HepG2 (cell line): Measurements from ENCODE around the gene OSBPL3. TPM values are rescaled to one million over a fixed set of nuclear protein-coding genes. Genes with fewer than 3 reads are reported as not detected.
A peak's percentile ranks its signal among the peaks of the same experiment; 100 is the strongest.

Source experiments
- CBX5 ChIP-seq: sonication (generic); formaldehyde crosslinking; IDR thresholded peaks from 2 replicates; pipeline ENCODE4 v1.4.0; 2020; ENCODE audit warnings: missing genetic modification reagents, borderline replicate concordance
- CREB1 ChIP-seq, 2 experiments: fragments of 450-650 bp in 1 of 2; IDR thresholded peaks; 2 replicates each; pipeline ENCODE4 v1.6.1; 2016 to 2017; ENCODE audit warnings: control low read depth in 1 of 2, mild to moderate bottlenecking in 1 of 2, missing compliant biosample characterization in 1 of 2, missing genetic modification characterization in 1 of 2
- EED ChIP-seq: sonication (generic); formaldehyde crosslinking; IDR thresholded peaks from 2 replicates; pipeline ENCODE4 v1.5.0; 2020; ENCODE audit warnings: mild to moderate bottlenecking, missing genetic modification reagents
- HDAC2 ChIP-seq: sonication (generic); formaldehyde crosslinking; IDR thresholded peaks from 2 replicates; pipeline ENCODE4 v1.4.0; 2020; ENCODE audit warnings: missing genetic modification reagents
- HMG20A ChIP-seq: IDR thresholded peaks from 2 replicates; pipeline ENCODE4 v1.6.1; 2016; ENCODE audit warnings: borderline replicate concordance
- HMG20B ChIP-seq: conservative IDR thresholded peaks from 2 replicates; pipeline ENCODE4 v1.6.1; 2016; ENCODE audit warnings: missing genetic modification reagents, missing compliant biosample characterization
- KLF6 ChIP-seq: IDR thresholded peaks from 2 replicates; pipeline ENCODE4 v1.8.0; 2016; ENCODE audit warnings: missing biosample characterization, missing genetic modification reagents
- NFIC ChIP-seq: IDR thresholded peaks from 2 replicates; pipeline ENCODE4 v1.6.1; 2012; ENCODE audit warnings: mild to moderate bottlenecking, low read length, inconsistent platforms
- SIN3B ChIP-seq: fragments of 150-350 bp; IDR thresholded peaks from 2 replicates; pipeline ENCODE4 v1.6.1; 2014; ENCODE audit warnings: low read length
- SIX4 ChIP-seq: sonication (generic); formaldehyde crosslinking; IDR thresholded peaks from 2 replicates; pipeline ENCODE4 v1.4.0; 2020; ENCODE audit warnings: missing genetic modification reagents
- TEAD3 ChIP-seq: optimal IDR thresholded peaks from 2 replicates; pipeline ENCODE3; 2016; ENCODE audit warnings: borderline replicate concordance
- ZKSCAN1 ChIP-seq: fragments of 150-350 bp; IDR thresholded peaks from 2 replicates; pipeline ENCODE4 v1.6.1; 2014; ENCODE audit warnings: low read length
- ZNF136 ChIP-seq: sonication (generic); formaldehyde crosslinking; IDR thresholded peaks from 2 replicates; pipeline ENCODE4 v1.8.1; 2022; ENCODE audit warnings: low read depth, mild to moderate bottlenecking, moderate library complexity, missing genetic modification reagents
- polyA plus RNA-seq, 8 experiments: library from polyadenylated mRNA; depleted of rRNA in 3 of 8; stranded (reverse) in 7 of 8; unstranded in 1 of 8; fragments of >200 nt; fragmentation: Illumina TruSeq in 4 of 8; extraction: Trizol in 4 of 8; gene quantifications; 2 replicates each; pipeline versions ENCODE4 v1.2.1 to v1.2.3, GENCODE V29; 2011 to 2016; ENCODE audit warnings: low read depth in 4 of 8, missing spikeins in 1 of 8, mixed read lengths in 1 of 8; ENCODE audit not compliant: insufficient read depth in 1 of 8
- total RNA-seq, 5 experiments: library from RNA; depleted of rRNA; stranded (reverse); fragments of >200 nt; fragmentation: Illumina TruSeq; extraction: Trizol; gene quantifications; 2 replicates each; pipeline ENCODE4 v1.2.3, GENCODE V29; 2016; ENCODE audit warnings: low read depth in 1 of 5
- TF ChIP-seq, protein P1 (sequence below): IDR thresholded peaks from 2 replicates; pipeline ENCODE4 v1.6.1; 2012; ENCODE audit warnings: inconsistent platforms
- TF ChIP-seq, protein P2 (sequence below): sonication (generic); formaldehyde crosslinking; IDR thresholded peaks from 2 replicates; pipeline ENCODE4 v1.8.0; 2022; ENCODE audit warnings: missing genetic modification reagents, low read depth, mild to moderate bottlenecking, borderline replicate concordance
- TF ChIP-seq, protein P3 (sequence below): sonication (generic); formaldehyde crosslinking; IDR thresholded peaks from 2 replicates; pipeline ENCODE4 v1.5.0; 2020; ENCODE audit warnings: mild to moderate bottlenecking, missing genetic modification reagents, borderline replicate concordance
- TF ChIP-seq, protein P4 (sequence below): sonication (generic); formaldehyde crosslinking; IDR thresholded peaks from 2 replicates; pipeline ENCODE4 v1.4.0; 2020; ENCODE audit warnings: missing genetic modification reagents
- TF ChIP-seq, protein P5 (sequence below): IDR thresholded peaks from 2 replicates; pipeline ENCODE4 v1.6.1; 2016
- TF ChIP-seq, protein P6 (sequence below): sonication (generic); formaldehyde crosslinking; IDR thresholded peaks from 2 replicates; pipeline ENCODE4 v1.4.0; 2020; ENCODE audit warnings: missing genetic modification reagents
- TF ChIP-seq, protein P7 (sequence below): sonication (generic); formaldehyde crosslinking; conservative IDR thresholded peaks from 2 replicates; pipeline ENCODE4 v1.8.1; 2023; ENCODE audit warnings: missing genetic modification reagents

Gene OSBPL3
- total and polyA plus RNA-seq, 2 of the 13 experiments (the other 11 are each of a cell fraction or from before 2014, with no cell fraction given) = 8.8 to 28.9 TPM

DNA sequence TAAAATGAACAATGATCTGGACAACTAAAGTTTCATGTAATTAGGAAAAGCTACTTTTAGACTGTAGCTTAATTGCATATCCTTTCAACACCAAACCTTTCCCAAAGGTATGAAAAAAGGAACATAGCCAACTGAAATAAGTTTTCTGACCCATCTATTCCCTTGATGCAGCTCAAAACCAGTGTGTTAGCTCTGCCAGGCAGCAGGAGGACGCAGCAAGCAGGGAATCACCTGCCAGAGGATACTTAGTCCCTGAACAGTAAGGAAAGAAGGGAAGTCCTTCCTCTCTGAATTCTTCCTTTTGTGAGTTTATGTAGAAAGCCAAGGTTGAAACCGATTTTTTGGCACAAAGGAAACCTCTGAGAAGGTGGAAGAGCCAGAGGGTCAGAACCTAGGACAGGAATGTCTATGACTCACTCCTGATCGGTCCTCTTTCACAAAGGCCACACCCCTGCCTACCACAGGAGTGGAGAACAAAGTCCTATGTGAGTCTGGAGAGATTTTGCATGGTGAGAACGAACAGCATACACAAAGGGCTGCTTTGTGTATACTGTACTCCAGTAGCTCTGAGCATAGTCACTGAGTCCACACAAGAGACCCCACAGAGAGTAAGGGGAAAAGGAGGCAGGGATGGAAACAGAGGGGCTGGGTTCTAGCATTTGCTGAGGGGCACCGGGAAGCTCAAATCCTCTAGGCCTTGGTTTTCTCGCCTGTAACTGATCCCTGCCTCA is 153.9 kb downstream of the OSBPL3 start (continued):
- TF ChIP-seq, protein P1, sequence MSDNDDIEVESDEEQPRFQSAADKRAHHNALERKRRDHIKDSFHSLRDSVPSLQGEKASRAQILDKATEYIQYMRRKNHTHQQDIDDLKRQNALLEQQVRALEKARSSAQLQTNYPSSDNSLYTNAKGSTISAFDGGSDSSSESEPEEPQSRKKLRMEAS = 0 out of 2 replicates have a peak, but pooled peaks have one; percentile 17
- TF ChIP-seq HMG20A (CRISPR knock-in tag) (peak; percentile 82), SIX4 (CRISPR knock-in tag) (peak; percentile 59; the same call in 1 of the 2 replicates), SIN3B (no peak), EED (CRISPR knock-in tag) (no peak), CREB1 (IDR thresholded peaks at IDR 0.05) (peak; percentile 43; the same call in 1 of the 2 replicates), CREB1 (CRISPR knock-in tag; IDR thresholded peaks at IDR 0.05) (peak; percentile 59), NFIC (0 out of 2 replicates have a peak, but pooled peaks have one; percentile 43), TEAD3 (CRISPR knock-in tag) (peak; percentile 94), ZKSCAN1 (no peak), HMG20B (CRISPR knock-in tag) (peak; percentile 33; the same call in 1 of the 2 replicates), KLF6 (no peak), ZNF136 (CRISPR knock-in tag) (no peak), HDAC2 (CRISPR knock-in tag) (peak; percentile 79), CBX5 (CRISPR knock-in tag) (no peak; the same call in 1 of the 2 replicates)
- TF ChIP-seq, protein P2, sequence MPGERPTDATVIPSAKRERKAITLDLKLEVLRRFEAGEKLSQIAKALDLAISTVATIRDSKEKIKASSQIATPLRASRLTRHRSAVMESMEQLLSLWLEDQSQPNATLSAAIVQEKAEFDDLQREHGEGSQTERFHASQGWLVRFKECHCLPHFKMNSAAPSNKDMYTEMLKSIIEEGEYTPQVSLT = no peak
- TF ChIP-seq, protein P3, sequence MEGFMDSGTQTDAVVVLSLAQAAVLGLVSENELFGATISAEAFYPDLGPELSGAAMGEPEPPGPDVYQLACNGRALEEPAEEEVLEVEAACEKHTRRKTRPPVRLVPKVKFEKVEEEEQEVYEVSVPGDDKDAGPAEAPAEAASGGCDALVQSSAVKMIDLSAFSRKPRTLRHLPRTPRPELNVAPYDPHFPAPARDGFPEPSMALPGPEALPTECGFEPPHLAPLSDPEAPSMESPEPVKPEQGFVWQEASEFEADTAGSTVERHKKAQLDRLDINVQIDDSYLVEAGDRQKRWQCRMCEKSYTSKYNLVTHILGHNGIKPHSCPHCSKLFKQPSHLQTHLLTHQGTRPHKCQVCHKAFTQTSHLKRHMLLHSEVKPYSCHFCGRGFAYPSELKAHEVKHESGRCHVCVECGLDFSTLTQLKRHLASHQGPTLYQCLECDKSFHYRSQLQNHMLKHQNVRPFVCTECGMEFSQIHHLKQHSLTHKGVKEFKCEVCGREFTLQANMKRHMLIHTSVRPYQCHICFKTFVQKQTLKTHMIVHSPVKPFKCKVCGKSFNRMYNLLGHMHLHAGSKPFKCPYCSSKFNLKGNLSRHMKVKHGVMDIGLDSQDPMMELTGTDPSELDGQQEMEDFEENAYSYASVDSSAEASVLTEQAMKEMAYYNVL (CRISPR knock-in tag) = peak; percentile 74; the same call in 1 of the 2 replicates
- TF ChIP-seq, protein P4, sequence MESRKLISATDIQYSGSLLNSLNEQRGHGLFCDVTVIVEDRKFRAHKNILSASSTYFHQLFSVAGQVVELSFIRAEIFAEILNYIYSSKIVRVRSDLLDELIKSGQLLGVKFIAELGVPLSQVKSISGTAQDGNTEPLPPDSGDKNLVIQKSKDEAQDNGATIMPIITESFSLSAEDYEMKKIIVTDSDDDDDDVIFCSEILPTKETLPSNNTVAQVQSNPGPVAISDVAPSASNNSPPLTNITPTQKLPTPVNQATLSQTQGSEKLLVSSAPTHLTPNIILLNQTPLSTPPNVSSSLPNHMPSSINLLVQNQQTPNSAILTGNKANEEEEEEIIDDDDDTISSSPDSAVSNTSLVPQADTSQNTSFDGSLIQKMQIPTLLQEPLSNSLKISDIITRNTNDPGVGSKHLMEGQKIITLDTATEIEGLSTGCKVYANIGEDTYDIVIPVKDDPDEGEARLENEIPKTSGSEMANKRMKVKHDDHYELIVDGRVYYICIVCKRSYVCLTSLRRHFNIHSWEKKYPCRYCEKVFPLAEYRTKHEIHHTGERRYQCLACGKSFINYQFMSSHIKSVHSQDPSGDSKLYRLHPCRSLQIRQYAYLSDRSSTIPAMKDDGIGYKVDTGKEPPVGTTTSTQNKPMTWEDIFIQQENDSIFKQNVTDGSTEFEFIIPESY (CRISPR knock-in tag) = no peak
- TF ChIP-seq, protein P5, sequence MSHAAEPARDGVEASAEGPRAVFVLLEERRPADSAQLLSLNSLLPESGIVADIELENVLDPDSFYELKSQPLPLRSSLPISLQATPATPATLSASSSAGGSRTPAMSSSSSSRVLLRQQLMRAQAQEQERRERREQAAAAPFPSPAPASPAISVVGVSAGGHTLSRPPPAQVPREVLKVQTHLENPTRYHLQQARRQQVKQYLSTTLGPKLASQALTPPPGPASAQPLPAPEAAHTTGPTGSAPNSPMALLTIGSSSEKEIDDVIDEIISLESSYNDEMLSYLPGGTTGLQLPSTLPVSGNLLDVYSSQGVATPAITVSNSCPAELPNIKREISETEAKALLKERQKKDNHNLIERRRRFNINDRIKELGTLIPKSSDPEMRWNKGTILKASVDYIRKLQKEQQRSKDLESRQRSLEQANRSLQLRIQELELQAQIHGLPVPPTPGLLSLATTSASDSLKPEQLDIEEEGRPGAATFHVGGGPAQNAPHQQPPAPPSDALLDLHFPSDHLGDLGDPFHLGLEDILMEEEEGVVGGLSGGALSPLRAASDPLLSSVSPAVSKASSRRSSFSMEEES = 0 out of 2 replicates have a peak, but pooled peaks have one; percentile 12
- TF ChIP-seq, protein P6, sequence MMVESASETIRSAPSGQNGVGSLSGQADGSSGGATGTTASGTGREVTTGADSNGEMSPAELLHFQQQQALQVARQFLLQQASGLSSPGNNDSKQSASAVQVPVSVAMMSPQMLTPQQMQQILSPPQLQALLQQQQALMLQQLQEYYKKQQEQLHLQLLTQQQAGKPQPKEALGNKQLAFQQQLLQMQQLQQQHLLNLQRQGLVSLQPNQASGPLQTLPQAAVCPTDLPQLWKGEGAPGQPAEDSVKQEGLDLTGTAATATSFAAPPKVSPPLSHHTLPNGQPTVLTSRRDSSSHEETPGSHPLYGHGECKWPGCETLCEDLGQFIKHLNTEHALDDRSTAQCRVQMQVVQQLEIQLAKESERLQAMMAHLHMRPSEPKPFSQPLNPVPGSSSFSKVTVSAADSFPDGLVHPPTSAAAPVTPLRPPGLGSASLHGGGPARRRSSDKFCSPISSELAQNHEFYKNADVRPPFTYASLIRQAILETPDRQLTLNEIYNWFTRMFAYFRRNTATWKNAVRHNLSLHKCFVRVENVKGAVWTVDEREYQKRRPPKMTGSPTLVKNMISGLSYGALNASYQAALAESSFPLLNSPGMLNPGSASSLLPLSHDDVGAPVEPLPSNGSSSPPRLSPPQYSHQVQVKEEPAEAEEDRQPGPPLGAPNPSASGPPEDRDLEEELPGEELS (CRISPR knock-in tag) = peak; percentile 38; the same call in 1 of the 2 replicates
- TF ChIP-seq, protein P7, sequence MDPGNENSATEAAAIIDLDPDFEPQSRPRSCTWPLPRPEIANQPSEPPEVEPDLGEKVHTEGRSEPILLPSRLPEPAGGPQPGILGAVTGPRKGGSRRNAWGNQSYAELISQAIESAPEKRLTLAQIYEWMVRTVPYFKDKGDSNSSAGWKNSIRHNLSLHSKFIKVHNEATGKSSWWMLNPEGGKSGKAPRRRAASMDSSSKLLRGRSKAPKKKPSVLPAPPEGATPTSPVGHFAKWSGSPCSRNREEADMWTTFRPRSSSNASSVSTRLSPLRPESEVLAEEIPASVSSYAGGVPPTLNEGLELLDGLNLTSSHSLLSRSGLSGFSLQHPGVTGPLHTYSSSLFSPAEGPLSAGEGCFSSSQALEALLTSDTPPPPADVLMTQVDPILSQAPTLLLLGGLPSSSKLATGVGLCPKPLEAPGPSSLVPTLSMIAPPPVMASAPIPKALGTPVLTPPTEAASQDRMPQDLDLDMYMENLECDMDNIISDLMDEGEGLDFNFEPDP (CRISPR knock-in tag) = no peak
